Trophoblast cell (in vitro differentiated cells and primary cell): ENCODE data around the gene HERC4.
A peak's percentile ranks its signal among the peaks of the same experiment; 100 is the strongest.

Source experiments
- DNase-seq, 2 donors: peaks; one replicate each; pipeline ENCODE4 v3.0.0-alpha.2; 2016
- H2AFZ ChIP-seq: 2 replicates; pipeline ENCODE4 v1.6.1; 2013; ENCODE audit warnings: low read length, moderate library complexity, mild to moderate bottlenecking; ENCODE audit not compliant: insufficient read depth, poor library complexity
- H2AK5ac ChIP-seq: 2 replicates; pipeline ENCODE4 v1.6.1; 2013; ENCODE audit warnings: mild to moderate bottlenecking, low read length
- H2BK120ac ChIP-seq: 2 replicates; pipeline ENCODE4 v1.6.1; 2013; ENCODE audit warnings: low read length, mild to moderate bottlenecking, moderate library complexity; ENCODE audit not compliant: insufficient read depth, poor library complexity
- H2BK12ac ChIP-seq: 2 replicates; pipeline ENCODE4 v1.6.1; 2013; ENCODE audit warnings: mild to moderate bottlenecking, low read length, moderate library complexity
- H2BK5ac ChIP-seq: 2 replicates; pipeline ENCODE4 v1.6.1; 2013; ENCODE audit warnings: low read length, low read depth, moderate library complexity, mild to moderate bottlenecking; ENCODE audit not compliant: poor library complexity
- H3K14ac ChIP-seq: 2 replicates; pipeline ENCODE4 v1.6.1; 2013; ENCODE audit warnings: mild to moderate bottlenecking, low read length
- H3K18ac ChIP-seq: 2 replicates; pipeline ENCODE4 v1.6.1; 2013; ENCODE audit warnings: mild to moderate bottlenecking, low read length
- H3K23ac ChIP-seq: 2 replicates; pipeline ENCODE4 v1.6.1; 2013; ENCODE audit warnings: low read length
- H3K27ac ChIP-seq: 2 replicates; pipeline ENCODE4 v1.5.1; 2013; ENCODE audit warnings: low read depth, mild to moderate bottlenecking, inconsistent platforms, low read length, moderate library complexity
- H3K27me3 ChIP-seq: 2 replicates; pipeline ENCODE4 v1.6.1; 2013; ENCODE audit warnings: inconsistent platforms, mild to moderate bottlenecking, low read length, moderate library complexity; ENCODE audit not compliant: insufficient read depth
- H3K36me3 ChIP-seq, 2 experiments: 1 replicate in 1 of 2; 2 replicates in 1 of 2; pipeline ENCODE4 v1.6.1; 2013; ENCODE audit warnings: low read length in 2 of 2, mild to moderate bottlenecking in 2 of 2, moderate library complexity in 1 of 2; ENCODE audit not compliant: insufficient read depth in 2 of 2, control insufficient read depth in 1 of 2
- H3K4ac ChIP-seq: 2 replicates; pipeline ENCODE4 v1.6.1; 2013; ENCODE audit warnings: low read depth, mild to moderate bottlenecking, low read length, moderate library complexity
- H3K4me1 ChIP-seq, 2 experiments: 1 replicate in 1 of 2; 2 replicates in 1 of 2; pipeline ENCODE4 v1.6.1; 2013; ENCODE audit warnings: low read length in 2 of 2, mild to moderate bottlenecking in 2 of 2, moderate library complexity in 1 of 2; ENCODE audit not compliant: insufficient read depth in 2 of 2, control insufficient read depth in 1 of 2
- H3K4me2 ChIP-seq: 2 replicates; pipeline ENCODE4 v1.6.1; 2013; ENCODE audit warnings: inconsistent platforms, mild to moderate bottlenecking, low read length, moderate library complexity
- H3K4me3 ChIP-seq: 2 replicates; pipeline ENCODE4 v1.5.1; 2013; ENCODE audit warnings: mild to moderate bottlenecking, low read depth, low read length, inconsistent platforms
- H3K79me1 ChIP-seq: one replicate; pipeline ENCODE4 v1.6.1; 2013; ENCODE audit warnings: low read length
- H3K79me2 ChIP-seq: 2 replicates; pipeline ENCODE4 v1.6.1; 2013; ENCODE audit warnings: low read length, mild to moderate bottlenecking; ENCODE audit not compliant: control insufficient read depth, insufficient read depth, poor library complexity
- H3K9ac ChIP-seq: 2 replicates; pipeline ENCODE4 v1.6.1; 2013; ENCODE audit warnings: mild to moderate bottlenecking, low read length
- H3K9me3 ChIP-seq: 2 replicates; pipeline ENCODE4 v1.6.1; 2013; ENCODE audit warnings: low read depth, mild to moderate bottlenecking, control low read depth, inconsistent platforms, low read length; ENCODE audit not compliant: insufficient read depth
- H4K12ac ChIP-seq: 2 replicates; pipeline ENCODE4 v1.6.1; 2013; ENCODE audit warnings: low read depth, mild to moderate bottlenecking, low read length, moderate library complexity
- H4K8ac ChIP-seq: 2 replicates; pipeline ENCODE4 v1.6.1; 2013; ENCODE audit warnings: low read depth, mild to moderate bottlenecking, low read length, moderate library complexity
- H4K91ac ChIP-seq: one replicate; pipeline ENCODE4 v1.6.1; 2013; ENCODE audit warnings: low read depth, mild to moderate bottlenecking, low read length, moderate library complexity
- WGBS: extraction: QIAGEN DNeasy Blood & Tissue Kit; methylation state at CpG from one replicate; pipeline ENCODE4 v1.1.7; 2013; ENCODE audit warnings: missing lambda C conversion rate; ENCODE audit not compliant: insufficient read length, insufficient coverage; ENCODE audit errors: extremely low coverage; 5-methylcytosine and 5-hydroxymethylcytosine counted together

The HERC4 gene

GRCh38 chr10:68083953-68084352 lies 8.9 kb upstream of the HERC4 start:
- H3K4me1 ChIP-seq, result no peaks in the 10 kb centered on the region
- no peak overlapping the region for H2BK12ac ChIP-seq
- H2AFZ ChIP-seq, result no peak overlapping the region
- no peak overlapping the region for H3K23ac ChIP-seq
- H4K8ac ChIP-seq, result no peak overlapping the region
- no peak overlapping the region for H4K12ac ChIP-seq
- no peak overlapping the region for H3K9ac ChIP-seq
- H2BK120ac ChIP-seq, result no peak overlapping the region
- H3K79me1 ChIP-seq, result no peaks in the 10 kb centered on the region
- no peak for DNase-seq
- H3K27ac ChIP-seq, result no peak overlapping the region
- H2AK5ac ChIP-seq, result no peak overlapping the region
- H3K36me3 ChIP-seq, result no peaks in the 10 kb centered on the region
- WGBS, result no CpG with 5 or more reads among the region's 1 CpG
- no peak overlapping the region for H3K4me2 ChIP-seq
- H3K14ac ChIP-seq, result no peak overlapping the region
- H3K79me2 ChIP-seq, result no peaks in the 10 kb centered on the region
- H3K4me3 ChIP-seq, result no peak overlapping the region
- H2BK5ac ChIP-seq, result no peak overlapping the region
- H4K91ac ChIP-seq, result no peak overlapping the region
- no peak overlapping the region for H3K18ac ChIP-seq
- H3K4ac ChIP-seq, result no peak overlapping the region
- no peaks in the 10 kb centered on the region for H3K9me3 ChIP-seq
- no peaks in the 10 kb centered on the region for H3K27me3 ChIP-seq

GRCh38 chr10:68082872-68083271 lies 7.8 kb upstream of the HERC4 start:
- no peak overlapping the region for H4K12ac ChIP-seq
- H4K91ac ChIP-seq, result no peak overlapping the region
- WGBS, result no CpG with 5 or more reads among the region's 1 CpG
- H2BK12ac ChIP-seq, result no peak overlapping the region
- no peak overlapping the region for H3K18ac ChIP-seq
- no peak overlapping the region for H2AK5ac ChIP-seq
- H3K4me1 ChIP-seq, result no peaks in the 10 kb centered on the region
- H3K79me1 ChIP-seq, result no peaks in the 10 kb centered on the region
- no peak overlapping the region for H2BK5ac ChIP-seq
- H3K36me3 ChIP-seq, result no peaks in the 10 kb centered on the region
- no peak overlapping the region for H3K4me3 ChIP-seq
- H3K79me2 ChIP-seq, result no peaks in the 10 kb centered on the region
- no peak overlapping the region for H4K8ac ChIP-seq
- H2AFZ ChIP-seq, result no peak overlapping the region
- H3K4ac ChIP-seq, result no peak overlapping the region
- no peak overlapping the region for H2BK120ac ChIP-seq
- no peaks in the 10 kb centered on the region for H3K9me3 ChIP-seq
- no peak overlapping the region for H3K9ac ChIP-seq
- no peak overlapping the region for H3K27ac ChIP-seq
- no peaks in the 10 kb centered on the region for H3K27me3 ChIP-seq
- H3K4me2 ChIP-seq, result no peak overlapping the region
- peak in 1 of 2 donors; percentile 32 for DNase-seq
- H3K14ac ChIP-seq, result no peak overlapping the region
- H3K23ac ChIP-seq, result no peak overlapping the region

GRCh38 chr10:68081916-68082315 lies 6.8 kb upstream of the HERC4 start:
- H4K91ac ChIP-seq, result no peak overlapping the region
- H2BK120ac ChIP-seq, result no peak overlapping the region
- H3K23ac ChIP-seq, result no peak overlapping the region
- H3K27ac ChIP-seq, result no peak overlapping the region
- H3K18ac ChIP-seq, result no peak overlapping the region
- no peak overlapping the region for H3K4ac ChIP-seq
- no peaks in the 10 kb centered on the region for H3K36me3 ChIP-seq
- H3K9me3 ChIP-seq, result no peaks in the 10 kb centered on the region
- no peak overlapping the region for H3K4me3 ChIP-seq
- no peak overlapping the region for H3K14ac ChIP-seq
- no peaks in the 10 kb centered on the region for H3K79me1 ChIP-seq
- no peak overlapping the region for H4K8ac ChIP-seq
- no peak overlapping the region for H3K4me2 ChIP-seq
- no peak overlapping the region for H4K12ac ChIP-seq
- no peak for DNase-seq
- H3K4me1 ChIP-seq, result no peaks in the 10 kb centered on the region
- no peak overlapping the region for H3K9ac ChIP-seq
- H2BK12ac ChIP-seq, result no peak overlapping the region
- no peak overlapping the region for H2AK5ac ChIP-seq
- H3K27me3 ChIP-seq, result no peaks in the 10 kb centered on the region
- no peaks in the 10 kb centered on the region for H3K79me2 ChIP-seq
- H2AFZ ChIP-seq, result no peak overlapping the region
- WGBS, result no CpG with 5 or more reads among the region's 6 CpGs
- no peak overlapping the region for H2BK5ac ChIP-seq

GRCh38 chr10:68080853-68081431 lies 5.9 kb upstream of the HERC4 start:
- Histone ChIP-seq H3K27me3 (no peaks in the 10 kb centered on the region), H2AK5ac (no peak overlapping the region), H3K4me1 (no peaks in the 10 kb centered on the region), H4K12ac (no peak overlapping the region), H3K36me3 (no peaks in the 10 kb centered on the region), H3K9me3 (no peaks in the 10 kb centered on the region), H3K23ac (no peak overlapping the region), H3K14ac (no peak overlapping the region), H4K91ac (no peak overlapping the region), H3K4me3 (no peak overlapping the region), H3K27ac (no peak overlapping the region), H2BK12ac (no peak overlapping the region), H3K9ac (no peak overlapping the region), H2AFZ (no peak overlapping the region), H3K79me1 (no peaks in the 10 kb centered on the region), H3K4me2 (no peak overlapping the region), H3K18ac (no peak overlapping the region), H2BK120ac (no peak overlapping the region), H3K79me2 (no peaks in the 10 kb centered on the region), H3K4ac (no peak overlapping the region), H2BK5ac (no peak overlapping the region), H4K8ac (no peak overlapping the region)
- DNase-seq, result peak in 1 of 2 donors; percentile 51
- WGBS, result no CpG with 5 or more reads among the region's 5 CpGs
